HCT116 (cell line): ENCODE results near the gene BICRAL.

ENCODE experiments used
- CTCF ChIP-seq, 3 experiments: fragments of 200-600 bp in 1 of 3; sonication (generic) in 1 of 3; IDR thresholded peaks in 2 of 3; conservative IDR thresholded peaks in 1 of 3; 2 replicates each; pipeline ENCODE4 v1.5.1; 2012 to 2017; ENCODE audit warnings: low read depth in 2 of 3, low read length in 2 of 3, antibody characterized with exemption in 1 of 3, borderline replicate concordance in 1 of 3, control low read depth in 1 of 3, mild to moderate bottlenecking in 1 of 3, mixed read lengths in 1 of 3, mixed run types in 1 of 3, moderate library complexity in 1 of 3; ENCODE audit not compliant: insufficient read depth in 1 of 3
- ZNF274 ChIP-seq: fragments of 200-500 bp; sonication (Bioruptor generic); IDR thresholded peaks from 2 replicates; pipeline ENCODE4 v1.6.1; 2014; ENCODE audit warnings: mild to moderate bottlenecking, low read depth, low read length, inconsistent platforms

GRCh38 chr6:42808492-42809483 lies 26.9 kb downstream of the BICRAL start:
- TF ChIP-seq CTCF (IDR thresholded peaks at IDR 0.05 in 2 of 3, conservative IDR thresholded peaks at IDR 0.05 in 1 of 3; ENCODE audit: borderline replicate concordance in 1 of 3, insufficient read depth in 1 of 3, low read depth in 2 of 3, low read length in 2 of 3) = no peak
- TF ChIP-seq ZNF274 = no peak
